Effector memory CD8-positive, alpha-beta T cell (primary cell): Measurements from ENCODE around the gene EYA2.

Source experiments
- ATAC-seq: fragments of 150-1000 bp; cut with Tn5 transposase; replicated peaks from 2 replicates; pipeline ENCODE4 v1.10.0; 2021; ENCODE audit warnings: mild to moderate bottlenecking, moderate library complexity
- DNase-seq, 3 experiments: peaks; one replicate each; pipeline ENCODE4 v3.0.0; 2021
- H3K27ac Mint-ChIP-seq, 2 donors: one replicate each; pipeline ENCODE4 v1.8.0; 2022; ENCODE audit warnings: mild to moderate bottlenecking in 2 of 2, mixed read lengths in 2 of 2, moderate library complexity in 2 of 2
- H3K27me3 Mint-ChIP-seq, 2 donors: one replicate each; pipeline ENCODE4 v1.8.0; 2022; ENCODE audit warnings: mixed read lengths in 2 of 2
- H3K36me3 Mint-ChIP-seq: one replicate; pipeline ENCODE4 v1.8.0; 2022; ENCODE audit warnings: mild to moderate bottlenecking, moderate library complexity, mixed read lengths; ENCODE audit not compliant: insufficient read depth
- H3K4me1 Mint-ChIP-seq, 2 donors: one replicate each; pipeline ENCODE4 v1.8.0; 2022; ENCODE audit warnings: low read depth in 2 of 2, mixed read lengths in 2 of 2
- H3K4me3 Mint-ChIP-seq, 2 donors: one replicate each; pipeline ENCODE4 v1.8.0; 2022; ENCODE audit warnings: mild to moderate bottlenecking in 2 of 2, mixed read lengths in 2 of 2, moderate library complexity in 2 of 2
- H3K9me3 Mint-ChIP-seq, 2 donors: one replicate each; pipeline ENCODE4 v1.8.0; 2022; ENCODE audit warnings: mixed read lengths in 2 of 2

Gene EYA2

GRCh38 chr20:46991168-46991567, 96.5 kb downstream of the EYA2 start:
- Mint-ChIP-seq H3K4me3 (no peak overlapping the region), H3K27ac (no peak overlapping the region)

GRCh38 chr20:46991880-46992639, 97.4 kb downstream of the EYA2 start:
- ATAC-seq, result no peak
- Mint-ChIP-seq H3K27me3 (peaks cover 31 to 50% of the 10 kb centered on the region in 2 donors), H3K4me3 (no peak overlapping the region), H3K36me3 (no peaks in the 10 kb centered on the region), H3K9me3 (no peaks in the 10 kb centered on the region), H3K4me1 (peaks cover 6 to 7% of the 10 kb centered on the region in 2 donors), H3K27ac (no peak overlapping the region)
- DNase-seq, result no peak

More at GRCh38 chr20:46991168-46991567, 96.5 kb downstream of the EYA2 start:
- peaks cover 31 to 44% of the 10 kb centered on the region in 2 donors for H3K27me3 Mint-ChIP-seq
- no peak for DNase-seq
- H3K36me3 Mint-ChIP-seq, result no peaks in the 10 kb centered on the region
- no peak for ATAC-seq
- H3K4me1 Mint-ChIP-seq, result peaks cover 6 to 7% of the 10 kb centered on the region in 2 donors
- H3K9me3 Mint-ChIP-seq, result no peaks in the 10 kb centered on the region

- peaks cover 31 to 50% of the 10 kb centered on the region in 2 donors for H3K27me3 Mint-ChIP-seq
- ATAC-seq (no peak), DNase-seq (no peak)
- no peak overlapping the region for H3K4me3 Mint-ChIP-seq
- H3K36me3 Mint-ChIP-seq, result no peaks in the 10 kb centered on the region
- no peak overlapping the region for H3K27ac Mint-ChIP-seq
- no peaks in the 10 kb centered on the region for H3K9me3 Mint-ChIP-seq
- peaks cover 6 to 7% of the 10 kb centered on the region in 2 donors for H3K4me1 Mint-ChIP-seq
These were observed 98.0 kb downstream of the EYA2 start for GRCh38 chr20:46992640-46993035.

GRCh38 chr20:46993465-46994095, 98.9 kb downstream of the EYA2 start:
- DNase-seq (no peak), ATAC-seq (no peak)
- Mint-ChIP-seq H3K4me3 (no peak overlapping the region), H3K36me3 (no peaks in the 10 kb centered on the region), H3K27me3 (peaks cover 31 to 58% of the 10 kb centered on the region in 2 donors), H3K9me3 (no peaks in the 10 kb centered on the region), H3K27ac (peak overlapping the region; percentile 8 to 44), H3K4me1 (peaks cover 6 to 7% of the 10 kb centered on the region in 2 donors)

- Mint-ChIP-seq H3K36me3 (no peaks in the 10 kb centered on the region), H3K27ac (peak overlapping the region; percentile 44 to 78), H3K27me3 (peaks cover 28 to 58% of the 10 kb centered on the region in 2 donors), H3K9me3 (no peaks in the 10 kb centered on the region), H3K4me3 (peak overlapping the region; percentile 74 to 77), H3K4me1 (peaks cover 6 to 7% of the 10 kb centered on the region in 2 donors)
- DNase-seq (no peak), ATAC-seq (peak; percentile 53)
These were observed 99.7 kb downstream of the EYA2 start for GRCh38 chr20:46994341-46994740.

GRCh38 chr20:46995561-46996142, 101.0 kb downstream of the EYA2 start:
- DNase-seq (no peak), ATAC-seq (no peak)
- Mint-ChIP-seq H3K4me3 (no peak overlapping the region), H3K27ac (peak overlapping the region in 1 of 2 donors; percentile 78), H3K27me3 (peaks cover 16 to 50% of the 10 kb centered on the region in 2 donors), H3K4me1 (peaks cover 6 to 7% of the 10 kb centered on the region in 2 donors), H3K36me3 (no peaks in the 10 kb centered on the region), H3K9me3 (no peaks in the 10 kb centered on the region)

- Mint-ChIP-seq H3K27ac (no peak overlapping the region), H3K36me3 (no peaks in the 10 kb centered on the region), H3K4me1 (peaks cover 6 to 7% of the 10 kb centered on the region in 2 donors), H3K9me3 (no peaks in the 10 kb centered on the region), H3K27me3 (peaks cover 10 to 50% of the 10 kb centered on the region in 2 donors), H3K4me3 (no peak overlapping the region)
- no peak for ATAC-seq
- no peak for DNase-seq
These were observed 102.5 kb downstream of the EYA2 start for GRCh38 chr20:46997187-46997586.

GRCh38 chr20:46998477-46999240, 104.0 kb downstream of the EYA2 start:
- Mint-ChIP-seq H3K9me3 (no peaks in the 10 kb centered on the region), H3K4me3 (no peak overlapping the region), H3K4me1 (peaks cover 6 to 7% of the 10 kb centered on the region in 2 donors), H3K36me3 (no peaks in the 10 kb centered on the region), H3K27me3 (peaks cover 22 to 54% of the 10 kb centered on the region in 2 donors), H3K27ac (no peak overlapping the region)
- ATAC-seq, result no peak
- DNase-seq, result no peak

GRCh38 chr20:46999801-47000465, 105.3 kb downstream of the EYA2 start:
- no peak overlapping the region for H3K4me3 Mint-ChIP-seq
- ATAC-seq, result no peak
- peaks cover 31 to 66% of the 10 kb centered on the region in 2 donors for H3K27me3 Mint-ChIP-seq
- H3K4me1 Mint-ChIP-seq, result no peaks in the 10 kb centered on the region
- H3K36me3 Mint-ChIP-seq, result no peaks in the 10 kb centered on the region
- no peak overlapping the region for H3K27ac Mint-ChIP-seq
- no peak for DNase-seq
- peaks cover 0 to 12% of the 10 kb centered on the region in 2 donors for H3K9me3 Mint-ChIP-seq

GRCh38 chr20:47003223-47003622, 108.6 kb downstream of the EYA2 start:
- peaks cover 37 to 75% of the 10 kb centered on the region in 2 donors for H3K27me3 Mint-ChIP-seq
- no peak overlapping the region for H3K4me3 Mint-ChIP-seq
- H3K4me1 Mint-ChIP-seq, result peaks cover 0 to 3% of the 10 kb centered on the region in 2 donors
- H3K36me3 Mint-ChIP-seq, result no peaks in the 10 kb centered on the region
- H3K9me3 Mint-ChIP-seq, result peaks cover 0 to 14% of the 10 kb centered on the region in 2 donors
- H3K27ac Mint-ChIP-seq, result no peak overlapping the region
- no peak for DNase-seq
- no peak for ATAC-seq

- Mint-ChIP-seq H3K4me3 (no peak overlapping the region), H3K36me3 (no peaks in the 10 kb centered on the region), H3K27ac (no peak overlapping the region), H3K4me1 (peaks cover 0 to 3% of the 10 kb centered on the region in 2 donors), H3K27me3 (peaks cover 41 to 69% of the 10 kb centered on the region in 2 donors), H3K9me3 (peaks cover 0 to 14% of the 10 kb centered on the region in 2 donors)
- ATAC-seq (no peak), DNase-seq (no peak)
These were observed 109.5 kb downstream of the EYA2 start for GRCh38 chr20:47004179-47004578.

GRCh38 chr20:47007826-47008655, 113.4 kb downstream of the EYA2 start:
- H3K4me1 Mint-ChIP-seq, result peaks cover 0 to 3% of the 10 kb centered on the region in 2 donors
- no peak overlapping the region for H3K4me3 Mint-ChIP-seq
- H3K27me3 Mint-ChIP-seq, result peaks cover 35 to 55% of the 10 kb centered on the region in 2 donors
- peaks cover 0 to 14% of the 10 kb centered on the region in 2 donors for H3K9me3 Mint-ChIP-seq
- H3K36me3 Mint-ChIP-seq, result no peaks in the 10 kb centered on the region
- no peak for ATAC-seq
- DNase-seq, result no peak
- no peak overlapping the region for H3K27ac Mint-ChIP-seq
